Upper lobe of right lung (tissue), 1 donor: ENCODE data around the gene NRP2. TPM values are rescaled to one million over a fixed set of nuclear protein-coding genes. Genes with fewer than 3 reads are reported as not detected.

Experiments used
- ATAC-seq: fragments of 200-7000 bp; cut with Tn5 transposase; one replicate; pipeline ENCODE4 v1.9.1; 2020; ENCODE audit warnings: mild to moderate bottlenecking, moderate library complexity
- DNase-seq: peaks from one replicate; pipeline ENCODE4 v3.0.0-alpha.2; 2020
- H3K27ac ChIP-seq: fragments of 200-600 bp; one replicate; pipeline ENCODE4 v1.8.0; 2022
- H3K27me3 ChIP-seq: fragments of 200-600 bp; one replicate; pipeline ENCODE4 v1.8.0; 2022; ENCODE audit warnings: mild to moderate bottlenecking
- H3K36me3 ChIP-seq: fragments of 200-600 bp; one replicate; pipeline ENCODE4 v1.8.0; 2022
- H3K4me1 ChIP-seq: fragments of 200-600 bp; one replicate; pipeline ENCODE4 v1.8.0; 2022
- H3K4me3 ChIP-seq: fragments of 200-600 bp; one replicate; pipeline ENCODE4 v1.8.0; 2022; ENCODE audit warnings: mild to moderate bottlenecking
- H3K9me3 ChIP-seq: fragments of 200-600 bp; one replicate; pipeline ENCODE4 v1.8.0; 2022
- CTCF ChIP-seq: fragments of 200-600 bp; IDR thresholded peaks from one replicate; pipeline ENCODE4 v1.8.0; 2022; ENCODE audit warnings: antibody characterized with exemption
- intact Hi-C: fragments of 100-400 bp; cut with DNase I; formaldehyde crosslinking; loops from one replicate; pipeline ENCODE4 v1.11.0; 2022
- total RNA-seq: library from RNA; stranded (reverse); fragmentation: NEBNext Ultra II Directional; extraction: Animal tissue kit (Norgen Biotek cat#: 25700); gene quantifications from one replicate; pipeline ENCODE4 v1.2.1, GENCODE V29; 2021
- donor health status: DM: no; HTN: yes; CAD: no; lungs with severe emphysema.

The NRP2 gene
- total RNA-seq, 1 donor from 2014 or later: 75.3 TPM

DNA sequence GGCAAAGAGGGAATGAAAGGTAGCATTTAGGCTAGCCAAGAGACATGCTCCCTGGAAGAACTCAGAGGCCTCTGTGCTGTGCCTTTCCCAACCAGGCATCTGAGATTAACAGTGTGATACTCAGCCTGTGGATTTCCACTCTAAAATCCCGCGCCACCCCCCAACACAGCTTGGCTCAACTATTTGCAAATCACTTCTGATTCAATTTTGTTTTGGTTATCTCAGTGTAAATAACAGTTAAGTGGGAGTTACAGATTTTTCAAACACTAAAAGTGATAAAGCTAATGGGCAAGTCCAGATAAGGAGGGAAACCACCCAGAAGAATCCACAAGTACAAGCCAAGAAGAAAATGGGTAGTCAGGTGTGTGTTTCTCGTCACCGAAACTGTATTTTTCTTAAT lies 1.4 kb upstream of the NRP2 start:
- no peak for TF ChIP-seq CTCF
- H3K9me3 ChIP-seq: no peaks in the 10 kb centered on the region
- no peaks in the 10 kb centered on the region for H3K27me3 ChIP-seq
- peaks cover 13% of the 10 kb centered on the region for H3K4me1 ChIP-seq
- intact Hi-C loops: no loop called here
- no peak for DNase-seq
- no peak for ATAC-seq
- no peak overlapping the region for H3K4me3 ChIP-seq
- no peak overlapping the region for H3K27ac ChIP-seq
- no peaks in the 10 kb centered on the region for H3K36me3 ChIP-seq

- Histone ChIP-seq H3K36me3 (no peaks in the 10 kb centered on the region), H3K27me3 (no peaks in the 10 kb centered on the region), H3K4me3 (peak overlapping the region; percentile 72), H3K27ac (peak overlapping the region; percentile 81), H3K9me3 (no peaks in the 10 kb centered on the region), H3K4me1 (peaks cover 20% of the 10 kb centered on the region)
- intact Hi-C loops: no loop called here
- DNase-seq: peak; percentile 71
- no peak for TF ChIP-seq CTCF
- ATAC-seq: no peak
Observed at GRCh38 chr2:205681401-205682238, 681 bp upstream of the NRP2 start.

DNA sequence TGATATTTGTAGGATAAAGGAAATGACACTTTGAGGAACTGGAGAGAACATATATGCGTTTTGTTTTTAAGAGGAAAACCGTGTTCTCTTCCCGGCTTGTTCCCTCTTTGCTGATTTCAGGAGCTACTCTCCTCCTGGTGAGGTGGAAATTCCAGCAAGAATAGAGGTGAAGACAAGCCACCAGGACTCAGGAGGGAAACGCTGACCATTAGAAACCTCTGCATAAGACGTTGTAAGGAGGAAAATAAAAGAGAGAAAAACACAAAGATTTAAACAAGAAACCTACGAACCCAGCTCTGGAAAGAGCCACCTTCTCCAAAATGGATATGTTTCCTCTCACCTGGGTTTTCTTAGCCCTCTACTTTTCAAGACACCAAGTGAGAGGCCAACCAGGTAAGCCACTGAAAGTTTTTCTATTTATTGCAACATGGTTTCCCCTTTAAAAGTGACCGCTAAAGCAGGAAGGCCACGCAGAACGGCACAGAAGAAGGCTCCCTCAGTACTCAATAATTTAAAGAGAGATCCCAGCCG lies 735 bp downstream of the NRP2 start:
- Histone ChIP-seq H3K36me3 (no peaks in the 10 kb centered on the region), H3K27ac (peak overlapping the region; percentile 81), H3K4me1 (peaks cover 28% of the 10 kb centered on the region), H3K27me3 (no peaks in the 10 kb centered on the region), H3K9me3 (no peaks in the 10 kb centered on the region), H3K4me3 (peak overlapping the region; percentile 72)
- no peak for TF ChIP-seq CTCF
- intact Hi-C loops: no loop called here
- ATAC-seq (no peak), DNase-seq (no peak)

- Histone ChIP-seq H3K27me3 (no peaks in the 10 kb centered on the region), H3K9me3 (no peaks in the 10 kb centered on the region), H3K36me3 (no peaks in the 10 kb centered on the region), H3K27ac (peak overlapping the region; percentile 81), H3K4me3 (peak overlapping the region; percentile 72), H3K4me1 (peaks cover 35% of the 10 kb centered on the region)
- no peak for DNase-seq
- peak; percentile 1 for ATAC-seq
- no peak for TF ChIP-seq CTCF
- intact Hi-C loops: no loop called here
Observed at GRCh38 chr2:205683502-205684367, 1.4 kb downstream of the NRP2 start.

DNA sequence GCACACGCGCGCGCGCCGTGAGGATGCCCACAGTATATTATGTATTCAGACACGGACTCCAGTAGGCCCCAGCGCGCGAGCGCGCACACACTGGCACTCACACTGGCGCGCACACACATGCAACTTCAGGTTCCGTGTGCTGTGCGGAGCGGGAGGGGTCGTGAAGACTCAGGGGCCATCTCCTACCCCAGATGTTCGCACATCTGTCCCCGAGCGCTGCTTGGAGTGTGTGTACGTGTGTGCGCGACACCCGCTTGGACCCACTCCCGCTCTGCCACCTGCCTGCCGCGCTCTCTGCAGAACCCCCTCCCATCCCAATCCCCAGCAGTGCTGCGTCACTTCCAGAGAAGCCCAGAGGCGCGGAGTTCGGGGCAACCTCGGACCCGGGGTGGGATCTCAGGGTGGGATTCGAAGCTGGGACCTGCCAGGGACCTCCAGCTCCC lies 2.6 kb downstream of the NRP2 start:
- no peak for TF ChIP-seq CTCF
- H3K27me3 ChIP-seq: no peaks in the 10 kb centered on the region
- peaks cover 35% of the 10 kb centered on the region for H3K4me1 ChIP-seq
- H3K36me3 ChIP-seq: no peaks in the 10 kb centered on the region
- no peaks in the 10 kb centered on the region for H3K9me3 ChIP-seq
- H3K27ac ChIP-seq: peak overlapping the region; percentile 70
- DNase-seq: peak; percentile 73
- intact Hi-C loops: no loop called here
- peak; percentile 6 for ATAC-seq
- H3K4me3 ChIP-seq: peak overlapping the region; percentile 72
